Adrenal gland (tissue), 5 donors: ENCODE results near the gene C16orf78.

Source experiments
- CTCF ChIP-seq, 6 experiments: fragments of 450-650 bp in 4 of 6; fragments of 200-600 bp in 2 of 6; sonication (generic) in 1 of 6; IDR thresholded peaks; 1 replicate in 5 of 6; 2 replicates in 1 of 6; pipeline versions ENCODE4 v1.5.1 to v1.8.0; 2016 to 2021; ENCODE audit warnings: antibody characterized with exemption in 6 of 6, mild to moderate bottlenecking in 2 of 6, moderate library complexity in 1 of 6
- POLR2A ChIP-seq, 2 donors: fragments of 450-650 bp; IDR thresholded peaks; one replicate each; pipeline ENCODE4 v1.6.1; 2017; ENCODE audit warnings: antibody characterized with exemption in 2 of 2, mild to moderate bottlenecking in 2 of 2, moderate library complexity in 1 of 2
- donor health status: DM: no; HTN: no; CAD: no.

- no peak for TF ChIP-seq CTCF (IDR thresholded peaks at IDR 0.05)
- TF ChIP-seq POLR2A (IDR thresholded peaks at IDR 0.05) = no peak
Measured at GRCh38 chr16:49440156-49441065, 66.8 kb downstream of the C16orf78 start.
